Measurements from ENCODE around the gene KLHDC7B. TPM values are rescaled to one million over a fixed set of nuclear protein-coding genes. Genes with fewer than 3 reads are reported as not detected.
A peak's percentile ranks its signal among the peaks of the same experiment; 100 is the strongest.

The KLHDC7B gene
- total RNA-seq, 1 experiment from 2014 or later = 4.5 TPM

- H3K4me2 ChIP-seq (ENCODE audit: low read depth, low read length, poor library complexity, severe bottlenecking) = peak overlapping the region; percentile 89
- peaks cover 11% of the 10 kb centered on the region; the same call in 1 of the 2 replicates for H3K36me3 ChIP-seq (ENCODE audit: insufficient read depth, low read length)
- H3K79me2 ChIP-seq (ENCODE audit: low read length) = peaks cover 32% of the 10 kb centered on the region
- no peak for DNase-seq
- peak overlapping the region; percentile 87 for H3K9ac ChIP-seq (ENCODE audit: low read length)
- H3K9me3 ChIP-seq (ENCODE audit: low read length) = no peaks in the 10 kb centered on the region
- H3K27me3 ChIP-seq (ENCODE audit: low read length) = no peaks in the 10 kb centered on the region
- H3K27ac ChIP-seq (ENCODE audit: low read length) = peak overlapping the region; percentile 79
- peak overlapping the region; percentile 99 for H3K4me3 ChIP-seq (ENCODE audit: low read length)
- H4K20me1 ChIP-seq (ENCODE audit: insufficient read depth, low read depth, low read length) = no peaks in the 10 kb centered on the region
- peaks cover 18% of the 10 kb centered on the region for H3K4me1 ChIP-seq (ENCODE audit: low read length)
- H3K9me2 ChIP-seq (replicated peaks; ENCODE audit: insufficient read depth, low read length) = no peaks in the 10 kb centered on the region
- no peak overlapping the region for H2AFZ ChIP-seq (ENCODE audit: low read length)
Measured at GRCh38 chr22:50581031-50581949, 35.6 kb downstream of the KLHDC7B start.

GRCh38 chr22:50581950-50582492, 36.3 kb downstream of the KLHDC7B start:
- peaks cover 18% of the 10 kb centered on the region for H3K4me1 ChIP-seq (ENCODE audit: low read length)
- peak overlapping the region; percentile 99 for H3K4me3 ChIP-seq (ENCODE audit: low read length)
- peaks cover 32% of the 10 kb centered on the region for H3K79me2 ChIP-seq (ENCODE audit: low read length)
- no peaks in the 10 kb centered on the region for H3K27me3 ChIP-seq (ENCODE audit: low read length)
- H3K36me3 ChIP-seq (ENCODE audit: insufficient read depth, low read length) = peaks cover 10% of the 10 kb centered on the region; the same call in 1 of the 2 replicates
- no peaks in the 10 kb centered on the region for H4K20me1 ChIP-seq (ENCODE audit: insufficient read depth, low read depth, low read length)
- peak overlapping the region; percentile 79 for H3K27ac ChIP-seq (ENCODE audit: low read length)
- peak overlapping the region; percentile 89 for H3K4me2 ChIP-seq (ENCODE audit: low read depth, low read length, poor library complexity, severe bottlenecking)
- H3K9me3 ChIP-seq (ENCODE audit: low read length) = no peaks in the 10 kb centered on the region
- DNase-seq = peak; percentile 70
- H2AFZ ChIP-seq (ENCODE audit: low read length) = peak overlapping the region; percentile 64; the same call in 1 of the 2 replicates
- H3K9ac ChIP-seq (ENCODE audit: low read length) = peak overlapping the region; percentile 87
- no peaks in the 10 kb centered on the region for H3K9me2 ChIP-seq (replicated peaks; ENCODE audit: insufficient read depth, low read length)

- Histone ChIP-seq H4K20me1 (ENCODE audit: insufficient read depth, low read depth, low read length) (no peaks in the 10 kb centered on the region), H3K36me3 (ENCODE audit: insufficient read depth, low read length) (peaks cover 10% of the 10 kb centered on the region; the same call in 1 of the 2 replicates), H3K27ac (ENCODE audit: low read length) (peak within 1 kb of the TSS; percentile 79), H3K4me2 (ENCODE audit: low read depth, low read length, poor library complexity, severe bottlenecking) (peak within 1 kb of the TSS; percentile 95), H3K9ac (ENCODE audit: low read length) (peak within 1 kb of the TSS; percentile 87), H3K27me3 (ENCODE audit: low read length) (no peaks in the 10 kb centered on the region), H2AFZ (ENCODE audit: low read length) (peak within 1 kb of the TSS; percentile 64; the same call in 1 of the 2 replicates), H3K9me3 (ENCODE audit: low read length) (no peaks in the 10 kb centered on the region), H3K79me2 (ENCODE audit: low read length) (peaks cover 32% of the 10 kb centered on the region), H3K9me2 (replicated peaks; ENCODE audit: insufficient read depth, low read length) (no peaks in the 10 kb centered on the region), H3K4me3 (ENCODE audit: low read length) (peak within 1 kb of the TSS; percentile 99), H3K4me1 (ENCODE audit: low read length) (peaks cover 18% of the 10 kb centered on the region)
- peak; percentile 99 for DNase-seq
Measured at GRCh38 chr22:50582493-50583293, 37.0 kb downstream of the KLHDC7B start, which contains the start of gene CHKB. Gene CHKB, minus strand, starts transcription at chr22:50582849. Its CDS starts 68 bp downstream, at chr22:50582781.

- H3K4me2 ChIP-seq (ENCODE audit: low read depth, low read length, poor library complexity, severe bottlenecking) = peak overlapping the region; percentile 95
- H4K20me1 ChIP-seq (ENCODE audit: insufficient read depth, low read depth, low read length) = no peaks in the 10 kb centered on the region
- peaks cover 32% of the 10 kb centered on the region for H3K79me2 ChIP-seq (ENCODE audit: low read length)
- H3K9ac ChIP-seq (ENCODE audit: low read length) = peak overlapping the region; percentile 77
- H3K9me3 ChIP-seq (ENCODE audit: low read length) = no peaks in the 10 kb centered on the region
- peak overlapping the region; percentile 72 for H3K4me3 ChIP-seq (ENCODE audit: low read length)
- H3K27me3 ChIP-seq (ENCODE audit: low read length) = no peaks in the 10 kb centered on the region
- H3K36me3 ChIP-seq (ENCODE audit: insufficient read depth, low read length) = peaks cover 10% of the 10 kb centered on the region; the same call in 1 of the 2 replicates
- no peak overlapping the region for H2AFZ ChIP-seq (ENCODE audit: low read length)
- peaks cover 18% of the 10 kb centered on the region for H3K4me1 ChIP-seq (ENCODE audit: low read length)
- no peaks in the 10 kb centered on the region for H3K9me2 ChIP-seq (replicated peaks; ENCODE audit: insufficient read depth, low read length)
- no peak for DNase-seq
- peak overlapping the region; percentile 57; the same call in 1 of the 2 replicates for H3K27ac ChIP-seq (ENCODE audit: low read length)
Measured at GRCh38 chr22:50583294-50583861, 37.7 kb downstream of the KLHDC7B start.

- no peak for DNase-seq
- Histone ChIP-seq H3K9me3 (ENCODE audit: low read length) (no peaks in the 10 kb centered on the region), H3K4me1 (ENCODE audit: low read length) (peaks cover 18% of the 10 kb centered on the region), H3K36me3 (ENCODE audit: insufficient read depth, low read length) (peaks cover 10% of the 10 kb centered on the region; the same call in 1 of the 2 replicates), H3K4me3 (ENCODE audit: low read length) (peak overlapping the region; percentile 72), H3K9ac (ENCODE audit: low read length) (peak overlapping the region; percentile 77), H3K27ac (ENCODE audit: low read length) (peak overlapping the region; percentile 57; the same call in 1 of the 2 replicates), H4K20me1 (ENCODE audit: insufficient read depth, low read depth, low read length) (no peaks in the 10 kb centered on the region), H3K79me2 (ENCODE audit: low read length) (peaks cover 32% of the 10 kb centered on the region), H2AFZ (ENCODE audit: low read length) (no peak overlapping the region), H3K27me3 (ENCODE audit: low read length) (no peaks in the 10 kb centered on the region), H3K4me2 (ENCODE audit: low read depth, low read length, poor library complexity, severe bottlenecking) (peak overlapping the region; percentile 95), H3K9me2 (replicated peaks; ENCODE audit: insufficient read depth, low read length) (no peaks in the 10 kb centered on the region)
Measured at GRCh38 chr22:50584106-50585096, 38.7 kb downstream of the KLHDC7B start.

GRCh38 chr22:50585238-50585637, 39.5 kb downstream of the KLHDC7B start:
- Histone ChIP-seq H3K4me1 (ENCODE audit: low read length) (peaks cover 18% of the 10 kb centered on the region), H3K9me3 (ENCODE audit: low read length) (no peaks in the 10 kb centered on the region), H3K27me3 (ENCODE audit: low read length) (no peaks in the 10 kb centered on the region), H3K4me2 (ENCODE audit: low read depth, low read length, poor library complexity, severe bottlenecking) (no peak overlapping the region), H3K9ac (ENCODE audit: low read length) (no peak overlapping the region), H3K79me2 (ENCODE audit: low read length) (peaks cover 32% of the 10 kb centered on the region), H3K4me3 (ENCODE audit: low read length) (no peak overlapping the region), H3K27ac (ENCODE audit: low read length) (no peak overlapping the region), H3K36me3 (ENCODE audit: insufficient read depth, low read length) (peaks cover 2% of the 10 kb centered on the region; the same call in 1 of the 2 replicates), H2AFZ (ENCODE audit: low read length) (no peak overlapping the region), H3K9me2 (replicated peaks; ENCODE audit: insufficient read depth, low read length) (no peaks in the 10 kb centered on the region), H4K20me1 (ENCODE audit: insufficient read depth, low read depth, low read length) (no peaks in the 10 kb centered on the region)
- no peak for DNase-seq

GRCh38 chr22:50585781-50586180, 40.1 kb downstream of the KLHDC7B start:
- no peak for DNase-seq

More at GRCh38 chr22:50585781-50586180, 40.1 kb downstream of the KLHDC7B start:
- Histone ChIP-seq H4K20me1 (ENCODE audit: insufficient read depth, low read depth, low read length) (no peaks in the 10 kb centered on the region), H3K4me3 (ENCODE audit: low read length) (no peak overlapping the region), H3K9me3 (ENCODE audit: low read length) (no peaks in the 10 kb centered on the region), H3K79me2 (ENCODE audit: low read length) (peaks cover 27% of the 10 kb centered on the region), H3K27ac (ENCODE audit: low read length) (no peak overlapping the region), H3K9me2 (replicated peaks; ENCODE audit: insufficient read depth, low read length) (no peaks in the 10 kb centered on the region), H3K27me3 (ENCODE audit: low read length) (no peaks in the 10 kb centered on the region), H3K9ac (ENCODE audit: low read length) (no peak overlapping the region), H3K36me3 (ENCODE audit: insufficient read depth, low read length) (no peaks in the 10 kb centered on the region), H3K4me2 (ENCODE audit: low read depth, low read length, poor library complexity, severe bottlenecking) (no peak overlapping the region), H2AFZ (ENCODE audit: low read length) (no peak overlapping the region), H3K4me1 (ENCODE audit: low read length) (peaks cover 18% of the 10 kb centered on the region)

Data from Karpas-422 (cell line).